GM12874 (cell line): ENCODE results near the gene TAF4.

ENCODE experiments used
- TF ChIP-seq, protein P1 (sequence below): IDR thresholded peaks from 2 replicates; pipeline ENCODE4 v1.5.1; 2011; ENCODE audit warnings: low read depth, mild to moderate bottlenecking, control low read depth, low read length, moderate library complexity; ENCODE audit not compliant: insufficient read depth

TAF4 gene

DNA sequence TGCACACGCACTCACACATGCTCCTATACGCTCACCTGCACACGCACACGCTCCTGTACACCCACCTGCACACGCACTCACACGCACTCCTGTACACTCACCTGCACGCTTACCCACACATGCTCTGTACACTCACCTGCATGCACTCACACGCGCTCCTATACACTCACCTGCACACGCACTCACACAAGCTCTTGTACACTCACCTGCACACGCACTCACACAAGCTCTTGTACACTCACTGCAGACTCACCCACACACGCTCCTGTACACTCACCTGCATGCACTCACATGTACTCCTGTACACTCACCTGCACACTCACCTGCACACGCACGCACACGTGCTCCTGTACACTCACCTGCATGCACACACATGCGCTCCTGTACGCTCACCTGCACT, 22.0 kb upstream of the TAF4 start:
- TF ChIP-seq, protein P1, sequence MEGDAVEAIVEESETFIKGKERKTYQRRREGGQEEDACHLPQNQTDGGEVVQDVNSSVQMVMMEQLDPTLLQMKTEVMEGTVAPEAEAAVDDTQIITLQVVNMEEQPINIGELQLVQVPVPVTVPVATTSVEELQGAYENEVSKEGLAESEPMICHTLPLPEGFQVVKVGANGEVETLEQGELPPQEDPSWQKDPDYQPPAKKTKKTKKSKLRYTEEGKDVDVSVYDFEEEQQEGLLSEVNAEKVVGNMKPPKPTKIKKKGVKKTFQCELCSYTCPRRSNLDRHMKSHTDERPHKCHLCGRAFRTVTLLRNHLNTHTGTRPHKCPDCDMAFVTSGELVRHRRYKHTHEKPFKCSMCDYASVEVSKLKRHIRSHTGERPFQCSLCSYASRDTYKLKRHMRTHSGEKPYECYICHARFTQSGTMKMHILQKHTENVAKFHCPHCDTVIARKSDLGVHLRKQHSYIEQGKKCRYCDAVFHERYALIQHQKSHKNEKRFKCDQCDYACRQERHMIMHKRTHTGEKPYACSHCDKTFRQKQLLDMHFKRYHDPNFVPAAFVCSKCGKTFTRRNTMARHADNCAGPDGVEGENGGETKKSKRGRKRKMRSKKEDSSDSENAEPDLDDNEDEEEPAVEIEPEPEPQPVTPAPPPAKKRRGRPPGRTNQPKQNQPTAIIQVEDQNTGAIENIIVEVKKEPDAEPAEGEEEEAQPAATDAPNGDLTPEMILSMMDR, result no peak

DNA sequence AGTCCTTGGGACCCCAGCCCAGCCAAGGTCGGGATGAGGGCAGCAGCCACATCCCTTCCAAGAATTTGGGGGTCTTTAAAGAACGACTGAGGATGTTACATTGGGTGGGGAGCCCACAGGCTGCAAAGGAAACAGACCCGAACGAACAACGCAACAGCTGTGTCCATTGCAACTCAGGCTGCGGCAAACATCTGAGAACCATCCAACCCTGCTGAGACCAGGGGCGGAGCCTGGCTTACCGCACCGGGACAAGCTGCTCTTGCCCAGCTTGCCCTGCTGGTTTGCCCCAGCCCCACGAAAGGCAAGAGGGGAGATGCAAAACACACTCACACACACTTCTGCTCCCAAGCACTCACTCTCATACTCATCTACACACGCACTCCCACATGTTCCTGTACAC, 21.5 kb upstream of the TAF4 start:
- TF ChIP-seq, protein P1, result no peak

DNA sequence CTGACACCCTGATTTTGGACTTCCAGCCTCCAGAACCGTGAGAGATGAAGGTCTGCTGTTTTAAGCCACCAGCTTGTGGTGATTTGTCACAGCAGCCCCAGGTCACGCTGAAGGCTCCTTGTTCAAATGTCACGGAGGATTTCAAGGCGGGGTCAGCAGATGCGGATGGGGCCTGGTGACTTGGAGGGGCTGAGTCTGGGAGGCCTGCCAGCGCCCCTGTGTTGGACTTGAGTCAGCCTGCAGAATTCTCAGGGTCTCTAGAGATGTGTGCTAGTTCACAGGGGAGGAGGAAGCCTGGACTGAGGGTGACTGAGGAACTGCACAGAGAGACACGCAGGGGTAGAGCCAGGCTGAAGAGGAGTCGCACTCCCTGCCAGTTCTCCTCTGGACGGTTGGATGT, 19.5 kb upstream of the TAF4 start:
- TF ChIP-seq, protein P1, result no peak

DNA sequence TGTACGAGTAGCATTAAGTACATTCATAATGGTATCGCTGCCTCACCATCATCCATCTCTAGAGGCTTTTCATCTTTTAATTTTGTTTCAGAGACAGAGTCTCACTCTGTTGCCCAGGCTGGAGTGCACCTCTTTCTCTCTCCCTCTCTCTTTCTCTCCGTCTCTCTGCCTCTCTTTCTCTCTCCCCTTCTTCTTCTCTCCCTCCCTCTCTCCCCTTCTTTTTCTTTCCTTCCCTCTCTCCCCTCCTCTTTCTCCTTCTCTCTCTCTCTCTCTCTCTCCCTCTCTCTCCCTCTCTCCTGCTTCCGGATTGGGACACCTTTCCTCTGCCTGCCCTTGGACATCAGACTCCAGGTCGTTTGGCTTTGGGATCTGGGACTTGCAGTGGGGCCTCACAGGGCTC, 17.6 kb upstream of the TAF4 start:
- TF ChIP-seq, protein P1, result no peak

DNA sequence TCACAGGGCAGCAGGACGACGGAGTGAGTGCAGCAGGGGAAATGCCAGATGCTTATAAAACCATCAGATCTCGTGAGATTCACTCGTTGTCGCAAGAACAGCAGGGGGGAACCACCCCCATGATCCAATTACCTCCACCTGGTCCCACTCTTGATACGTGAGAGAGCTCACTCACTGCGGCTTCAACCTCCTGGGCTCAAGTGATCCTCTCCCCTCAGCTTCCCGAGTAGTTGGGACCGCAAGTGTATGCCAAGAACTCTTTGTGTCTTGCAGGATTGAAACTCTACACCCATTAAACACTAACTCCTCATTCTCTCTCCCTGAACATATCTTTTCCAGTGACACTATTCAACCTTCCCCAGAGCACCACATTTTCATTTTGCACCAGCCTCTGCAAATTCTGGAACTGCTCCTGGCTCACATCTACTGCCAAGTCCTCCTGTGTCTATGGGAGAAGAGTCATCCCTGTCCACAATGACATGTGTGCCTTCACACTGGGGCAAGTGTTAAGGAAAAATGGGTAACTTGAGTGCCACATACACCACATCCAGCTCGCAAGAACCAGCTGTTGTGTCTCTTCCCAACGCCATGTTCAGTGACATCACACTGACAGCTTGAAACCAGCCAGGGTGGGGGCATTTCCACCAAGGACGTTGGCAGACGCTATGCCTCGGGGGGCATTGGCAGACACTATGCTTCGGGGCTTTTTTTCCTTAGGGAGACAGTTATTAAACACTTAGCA, 14.7 kb upstream of the TAF4 start:
- TF ChIP-seq, protein P1, result no peak

DNA sequence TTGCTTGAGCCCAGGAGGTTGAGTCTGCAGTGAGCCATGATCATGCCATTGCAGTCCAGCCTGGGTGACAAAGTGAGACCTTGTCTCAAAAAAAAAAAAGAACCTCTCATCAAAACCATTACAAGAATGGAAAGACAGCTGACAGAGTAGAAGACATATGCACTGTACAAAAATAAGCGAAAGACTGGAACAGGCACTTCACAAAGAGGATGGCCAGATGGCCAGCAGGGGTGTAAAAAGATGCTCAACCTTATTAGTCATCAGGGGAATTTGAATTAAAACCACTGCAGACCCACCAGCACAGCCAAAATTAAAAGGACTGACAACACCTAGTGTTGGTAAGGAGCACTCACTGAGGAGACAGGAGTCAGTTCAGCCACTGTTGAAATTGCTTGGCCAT, 13.5 kb upstream of the TAF4 start:
- TF ChIP-seq, protein P1, result no peak

DNA sequence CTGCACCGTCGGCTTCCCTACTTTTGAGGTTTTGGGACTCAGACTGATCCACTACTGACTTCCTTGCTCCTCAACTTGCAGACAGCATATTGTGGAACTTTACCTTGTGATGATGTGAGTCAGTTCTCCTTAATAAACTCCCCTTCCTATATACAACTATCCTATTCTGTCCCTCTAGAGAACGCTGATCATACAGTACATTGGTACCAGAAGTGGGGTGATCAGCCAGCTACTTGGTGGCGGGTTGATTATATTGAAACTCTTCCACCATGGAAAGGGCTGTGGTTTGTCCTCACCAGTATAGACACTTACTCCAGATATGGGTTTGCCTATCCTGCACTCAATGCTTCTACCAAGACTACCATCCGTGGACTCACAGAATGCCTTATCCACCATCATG, 7.6 kb upstream of the TAF4 start:
- TF ChIP-seq, protein P1, result no peak
